Right lobe of liver (tissue), 4 donors: Measurements from ENCODE around the gene SVBP.

Experiments
- POLR2A ChIP-seq: fragments of 450-650 bp; IDR thresholded peaks from one replicate; pipeline ENCODE4 v1.6.1; 2017; ENCODE audit warnings: antibody characterized with exemption, mild to moderate bottlenecking
- TF ChIP-seq, protein P1 (sequence below), 4 donors: fragments of 200-600 bp in 3 of 4; fragments of 450-650 bp in 1 of 4; IDR thresholded peaks; one replicate each; pipeline versions ENCODE4 v1.5.1 to v1.8.0; 2016 to 2022; ENCODE audit warnings: antibody characterized with exemption in 4 of 4, mild to moderate bottlenecking in 2 of 4
- donor health status: DM: no; HTN: no; CAD: no.
- donor health status: DM: no; HTN: no; CAD: no.
- donor health status: DM: no; HTN: yes; CAD: no.

DNA sequence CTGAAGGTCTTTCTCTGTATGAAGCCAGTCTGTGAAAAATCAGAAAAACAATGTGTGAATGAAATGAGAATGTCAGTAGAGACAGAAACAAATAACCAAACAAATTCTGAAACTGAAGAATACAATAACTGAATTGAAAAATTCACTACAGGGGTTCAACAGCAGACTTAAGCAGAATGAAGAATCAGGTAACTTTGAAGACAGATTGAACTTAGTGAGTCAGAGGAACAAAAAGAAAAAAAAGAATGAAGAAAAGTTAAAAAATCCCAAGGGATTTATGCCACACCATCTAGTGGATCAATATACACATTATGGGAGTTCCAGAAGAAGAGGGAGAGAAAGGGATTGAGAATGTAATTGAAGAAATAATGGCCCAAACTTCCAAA, 43.8 kb upstream of the SVBP start:
- TF ChIP-seq, protein P1, sequence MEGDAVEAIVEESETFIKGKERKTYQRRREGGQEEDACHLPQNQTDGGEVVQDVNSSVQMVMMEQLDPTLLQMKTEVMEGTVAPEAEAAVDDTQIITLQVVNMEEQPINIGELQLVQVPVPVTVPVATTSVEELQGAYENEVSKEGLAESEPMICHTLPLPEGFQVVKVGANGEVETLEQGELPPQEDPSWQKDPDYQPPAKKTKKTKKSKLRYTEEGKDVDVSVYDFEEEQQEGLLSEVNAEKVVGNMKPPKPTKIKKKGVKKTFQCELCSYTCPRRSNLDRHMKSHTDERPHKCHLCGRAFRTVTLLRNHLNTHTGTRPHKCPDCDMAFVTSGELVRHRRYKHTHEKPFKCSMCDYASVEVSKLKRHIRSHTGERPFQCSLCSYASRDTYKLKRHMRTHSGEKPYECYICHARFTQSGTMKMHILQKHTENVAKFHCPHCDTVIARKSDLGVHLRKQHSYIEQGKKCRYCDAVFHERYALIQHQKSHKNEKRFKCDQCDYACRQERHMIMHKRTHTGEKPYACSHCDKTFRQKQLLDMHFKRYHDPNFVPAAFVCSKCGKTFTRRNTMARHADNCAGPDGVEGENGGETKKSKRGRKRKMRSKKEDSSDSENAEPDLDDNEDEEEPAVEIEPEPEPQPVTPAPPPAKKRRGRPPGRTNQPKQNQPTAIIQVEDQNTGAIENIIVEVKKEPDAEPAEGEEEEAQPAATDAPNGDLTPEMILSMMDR (IDR thresholded peaks at IDR 0.05), result no peak
- TF ChIP-seq POLR2A, result no peak
